Neural cell (in vitro differentiated cells): Measurements from ENCODE around the gene NSUN6. TPM values are rescaled to one million over a fixed set of nuclear protein-coding genes. Genes with fewer than 3 reads are reported as not detected.

Source experiments
- H2AFZ ChIP-seq: fragments of 200-600, 300-800 bp; sonication (generic), shearing (Covaris generic); 2 replicates; pipeline ENCODE4 v1.6.0; 2014; ENCODE audit warnings: low read depth, mild to moderate bottlenecking, antibody characterized with exemption, low read length, moderate library complexity
- H3F3A ChIP-seq: fragments of 200-600 bp; shearing (Covaris generic); 2 replicates; pipeline ENCODE4 v1.6.1; 2016; ENCODE audit warnings: mild to moderate bottlenecking, moderate library complexity, mixed read lengths, antibody characterized with exemption, low read length; ENCODE audit not compliant: insufficient read depth, poor library complexity, severe bottlenecking
- H3K27ac ChIP-seq: fragments of 200-600, 300-800 bp; sonication (generic), shearing (Covaris generic); 2 replicates; pipeline ENCODE4 v1.5.1; 2014; ENCODE audit warnings: mild to moderate bottlenecking, low read length, moderate library complexity
- H3K27me3 ChIP-seq: fragments of 300-800, 200-600 bp; sonication (generic), shearing (Covaris generic); 2 replicates; pipeline ENCODE4 v1.6.0; 2014; ENCODE audit warnings: mild to moderate bottlenecking, low read depth, low read length, moderate library complexity; ENCODE audit not compliant: insufficient read depth
- H3K36me3 ChIP-seq: fragments of 300-800, 200-600 bp; sonication (generic), shearing (Covaris generic); 2 replicates; pipeline ENCODE4 v1.5.1; 2014; ENCODE audit warnings: mild to moderate bottlenecking, antibody characterized with exemption, low read length, moderate library complexity; ENCODE audit not compliant: insufficient read depth
- H3K4me2 ChIP-seq: fragments of 300-800, 200-600 bp; sonication (generic), shearing (Covaris generic); 2 replicates; pipeline ENCODE4 v1.6.0; 2014; ENCODE audit warnings: mild to moderate bottlenecking, low read length
- H3K4me3 ChIP-seq: fragments of 300-800, 200-600 bp; sonication (generic), shearing (Covaris generic); 2 replicates; pipeline ENCODE4 v1.5.1; 2014; ENCODE audit warnings: mild to moderate bottlenecking, low read length, moderate library complexity
- H3K79me2 ChIP-seq: fragments of 200-600 bp; shearing (Covaris generic); replicated peaks from 2 replicates; pipeline ENCODE4 v1.6.0; 2014; ENCODE audit warnings: mild to moderate bottlenecking, low read length, moderate library complexity; ENCODE audit not compliant: insufficient read depth
- H3K9ac ChIP-seq: fragments of 300-800, 200-600 bp; sonication (generic), shearing (Covaris generic); 2 replicates; pipeline ENCODE4 v1.6.1; 2016; ENCODE audit warnings: mild to moderate bottlenecking, low read length, mixed read lengths
- H3K9me2 ChIP-seq: fragments of 200-600 bp; shearing (Covaris generic); 2 replicates; pipeline ENCODE4 v1.6.1; 2016; ENCODE audit warnings: mild to moderate bottlenecking, low read length, mixed read lengths; ENCODE audit not compliant: insufficient read depth
- H3K9me3 ChIP-seq: fragments of 200-600, 300-800 bp; sonication (generic), shearing (Covaris generic); 2 replicates; pipeline ENCODE4 v1.6.1; 2016; ENCODE audit warnings: mild to moderate bottlenecking, mixed run types, low read length, moderate library complexity, mixed read lengths
- H4K20me1 ChIP-seq: fragments of 200-600 bp; shearing (Covaris generic); 2 replicates; pipeline ENCODE4 v1.6.1; 2016; ENCODE audit warnings: mild to moderate bottlenecking, mixed run types; ENCODE audit not compliant: insufficient read depth
- CTCF ChIP-seq: fragments of 450-650 bp; IDR thresholded peaks from 2 replicates; pipeline ENCODE4 v1.5.1; 2014; ENCODE audit warnings: antibody characterized with exemption, mild to moderate bottlenecking, moderate library complexity; ENCODE audit not compliant: poor library complexity, severe bottlenecking
- EP300 ChIP-seq: fragments of 450-650 bp; conservative IDR thresholded peaks from 2 replicates; pipeline ENCODE4 v1.6.1; 2014; ENCODE audit warnings: antibody characterized with exemption, mild to moderate bottlenecking, moderate library complexity; ENCODE audit not compliant: poor library complexity, severe bottlenecking
- EZH2 ChIP-seq: fragments of 200-600, 300-800 bp; shearing (Covaris generic), sonication (generic); IDR thresholded peaks from 2 replicates; pipeline ENCODE4 v1.6.1; 2014; ENCODE audit warnings: antibody characterized with exemption, low read length, borderline replicate concordance, mild to moderate bottlenecking; ENCODE audit not compliant: insufficient read depth, poor library complexity, severe bottlenecking
- MXI1 ChIP-seq: fragments of 450-650 bp; conservative IDR thresholded peaks from 2 replicates; pipeline ENCODE4 v1.6.1; 2014; ENCODE audit warnings: antibody characterized with exemption, mild to moderate bottlenecking; ENCODE audit not compliant: poor library complexity, severe bottlenecking
- POLR2AphosphoS5 ChIP-seq: IDR thresholded peaks from 2 replicates; pipeline ENCODE4 v1.6.1; 2012
- RAD21 ChIP-seq: fragments of 450-650 bp; conservative IDR thresholded peaks from 2 replicates; pipeline ENCODE4 v1.6.1; 2014; ENCODE audit warnings: antibody characterized with exemption, mild to moderate bottlenecking, moderate library complexity
- REST ChIP-seq: IDR thresholded peaks from 2 replicates; pipeline ENCODE4 v1.6.1; 2012; ENCODE audit warnings: borderline replicate concordance
- SMC3 ChIP-seq: fragments of 450-650 bp; conservative IDR thresholded peaks from 2 replicates; pipeline ENCODE4 v1.6.1; 2014; ENCODE audit warnings: antibody characterized with exemption, mild to moderate bottlenecking, moderate library complexity; ENCODE audit not compliant: poor library complexity
- TAF1 ChIP-seq: IDR thresholded peaks from 2 replicates; pipeline ENCODE4 v1.6.1; 2012; ENCODE audit warnings: low read depth
- polyA plus RNA-seq: library from polyadenylated mRNA; depleted of rRNA; stranded (reverse); fragments of >200 nt; gene quantifications from 2 replicates; pipeline ENCODE4 v1.2.3, GENCODE V29; 2014

Gene NSUN6
- polyA plus RNA-seq, 1 donor from 2014 or later = 74.6 TPM

DNA sequence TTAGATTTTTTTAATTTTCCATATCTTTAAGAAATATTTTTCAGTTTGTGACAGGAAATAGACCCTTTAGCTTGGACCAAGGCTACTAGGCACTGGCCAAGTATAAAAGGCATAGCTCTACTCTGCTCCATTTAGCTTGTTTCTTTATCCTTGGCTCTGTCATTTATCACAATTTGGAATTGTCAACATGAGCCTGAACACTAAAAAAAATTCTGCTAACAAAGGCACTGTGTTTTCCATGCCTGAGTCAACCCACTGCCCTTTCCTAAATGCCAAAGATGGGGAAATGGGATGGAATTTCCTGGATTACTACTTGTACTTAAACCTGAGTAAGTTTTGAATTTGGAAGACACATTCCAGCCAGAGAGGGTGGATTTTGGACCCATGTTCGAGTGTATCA is 128.4 kb downstream of the NSUN6 start:
- no peaks in the 10 kb centered on the region for H3F3A ChIP-seq
- no peak overlapping the region for H3K4me2 ChIP-seq
- H2AFZ ChIP-seq = no peak overlapping the region
- TF ChIP-seq POLR2AphosphoS5 (no peak), RAD21 (no peak), EZH2 (no peak), CTCF (no peak), EP300 (no peak), TAF1 (no peak), MXI1 (no peak), SMC3 (no peak), REST (no peak)
- H3K36me3 ChIP-seq = no peaks in the 10 kb centered on the region
- no peaks in the 10 kb centered on the region for H4K20me1 ChIP-seq
- no peak overlapping the region for H3K9ac ChIP-seq
- H3K9me2 ChIP-seq = no peaks in the 10 kb centered on the region
- no peaks in the 10 kb centered on the region for H3K27me3 ChIP-seq
- no peaks in the 10 kb centered on the region for H3K9me3 ChIP-seq
- H3K79me2 ChIP-seq = no peaks in the 10 kb centered on the region
- H3K27ac ChIP-seq = no peak overlapping the region
- H3K4me3 ChIP-seq = no peak overlapping the region

GRCh38 chr10:18516851-18517250 is 134.5 kb downstream of the NSUN6 start:
- peak overlapping the region; percentile 26 for H3K4me3 ChIP-seq
- no peak overlapping the region for H2AFZ ChIP-seq
- TF ChIP-seq EP300 = peak; percentile 60
- no peak for TF ChIP-seq RAD21
- TF ChIP-seq REST = no peak
- no peaks in the 10 kb centered on the region for H3K9me3 ChIP-seq
- no peaks in the 10 kb centered on the region for H3K27me3 ChIP-seq
- no peaks in the 10 kb centered on the region for H3K36me3 ChIP-seq
- H3K9me2 ChIP-seq = no peaks in the 10 kb centered on the region
- peak overlapping the region; percentile 2 for H3K4me2 ChIP-seq
- no peak overlapping the region for H3K9ac ChIP-seq
- H3K27ac ChIP-seq = peak overlapping the region; percentile 42
- no peaks in the 10 kb centered on the region for H3K79me2 ChIP-seq
- H4K20me1 ChIP-seq = no peaks in the 10 kb centered on the region
- H3F3A ChIP-seq = no peaks in the 10 kb centered on the region
